SU-DHL-6 (cell line): ENCODE measurements around the gene ATP10A.

Experiments
- H2AFZ ChIP-seq: fragments of 200-600 bp; sonication (generic); 2 replicates; pipeline ENCODE4 v1.6.1; 2014; ENCODE audit warnings: low read depth, mild to moderate bottlenecking, moderate library complexity, mixed read lengths, antibody characterized with exemption, low read length; ENCODE audit not compliant: severe bottlenecking
- H3F3A ChIP-seq: fragments of 200-600 bp; shearing (Covaris generic); 2 replicates; pipeline ENCODE4 v1.6.0; 2016; ENCODE audit warnings: antibody characterized with exemption, mild to moderate bottlenecking; ENCODE audit not compliant: insufficient read depth
- H3K27ac ChIP-seq: fragments of 200-600 bp; sonication (generic); 2 replicates; pipeline ENCODE4 v1.5.1; 2016; ENCODE audit warnings: low read depth, mild to moderate bottlenecking, low read length, moderate library complexity, mixed read lengths
- H3K27me3 ChIP-seq: fragments of 200-600 bp; sonication (generic), shearing (Covaris generic); 2 replicates; pipeline ENCODE4 v1.6.0; 2014; ENCODE audit warnings: mild to moderate bottlenecking, low read length
- H3K36me3 ChIP-seq: fragments of 200-600 bp; sonication (generic); 2 replicates; pipeline ENCODE4 v1.6.1; 2014; ENCODE audit warnings: mild to moderate bottlenecking, low read length, mixed read lengths
- H3K4me2 ChIP-seq: fragments of 300-600, 200-600 bp; shearing (Covaris generic), sonication (generic); 2 replicates; pipeline ENCODE4 v1.6.0; 2014; ENCODE audit warnings: low read length, low read depth, mild to moderate bottlenecking; ENCODE audit not compliant: poor library complexity, severe bottlenecking
- H3K4me3 ChIP-seq: fragments of 200-600 bp; sonication (generic); 2 replicates; pipeline ENCODE4 v1.5.1; 2014; ENCODE audit warnings: antibody characterized with exemption, low read length, mild to moderate bottlenecking, mixed read lengths; ENCODE audit not compliant: insufficient read depth, poor library complexity, severe bottlenecking
- H3K79me2 ChIP-seq: fragments of 200-600 bp; sonication (generic); 2 replicates; pipeline ENCODE4 v1.6.1; 2014; ENCODE audit warnings: mild to moderate bottlenecking, low read length, moderate library complexity; ENCODE audit not compliant: insufficient read depth
- H3K9ac ChIP-seq: fragments of 200-600 bp; sonication (generic); 2 replicates; pipeline ENCODE4 v1.7.0; 2014; ENCODE audit warnings: mild to moderate bottlenecking, low read length
- H3K9me2 ChIP-seq: fragments of 200-600 bp; sonication (generic); replicated peaks from 2 replicates; pipeline ENCODE4 v1.6.1; 2014; ENCODE audit warnings: low read length; ENCODE audit not compliant: insufficient read depth
- H3K9me3 ChIP-seq: fragments of 200-600 bp; sonication (generic); 2 replicates; pipeline ENCODE4 v1.6.1; 2014; ENCODE audit warnings: low read length, mixed read lengths; ENCODE audit not compliant: insufficient read depth
- H4K20me1 ChIP-seq: fragments of 200-600 bp; sonication (generic); 2 replicates; pipeline ENCODE4 v1.6.1; 2014; ENCODE audit warnings: low read depth, mild to moderate bottlenecking, antibody characterized with exemption, low read length, moderate library complexity, mixed read lengths
- CTCF ChIP-seq: fragments of 200-600 bp; sonication (generic); IDR thresholded peaks from one replicate; pipeline ENCODE4 v1.5.1; 2017; ENCODE audit warnings: antibody characterized with exemption, mild to moderate bottlenecking, low read length, moderate library complexity; ENCODE audit not compliant: insufficient read depth, poor library complexity, severe bottlenecking
- EZH2phosphoT487 ChIP-seq: fragments of 200-600 bp; sonication (generic), shearing (Covaris generic); conservative IDR thresholded peaks from 2 replicates; pipeline ENCODE4 v1.6.1; 2018; ENCODE audit warnings: mild to moderate bottlenecking, antibody characterized with exemption, low read length, moderate library complexity, mixed read lengths

ATP10A gene

DNA sequence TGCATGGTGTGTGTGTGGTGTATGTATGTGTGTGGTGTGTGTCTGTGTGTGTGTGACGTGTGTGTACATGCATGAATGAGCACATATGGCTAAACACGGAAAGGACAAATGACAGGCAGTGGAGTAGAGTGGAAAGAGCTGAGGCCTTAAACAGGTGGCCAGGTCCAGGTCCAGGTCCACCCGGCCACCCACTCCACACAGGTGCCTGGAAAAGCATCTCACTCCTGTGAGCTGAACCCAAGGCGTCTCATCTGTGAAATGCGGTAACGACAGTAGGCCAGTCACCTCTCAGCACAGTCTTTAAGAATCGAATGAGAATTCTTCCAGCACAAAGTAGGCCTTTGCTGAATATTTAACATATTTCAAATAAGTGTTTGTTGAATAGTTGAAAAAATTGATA lies 58.7 kb downstream of the ATP10A start:
- TF ChIP-seq EZH2phosphoT487 (no peak), CTCF (no peak)
- Histone ChIP-seq H3K79me2 (no peaks in the 10 kb centered on the region), H3K9me2 (no peaks in the 10 kb centered on the region), H3K36me3 (no peaks in the 10 kb centered on the region), H3K9me3 (no peaks in the 10 kb centered on the region), H3K27me3 (no peaks in the 10 kb centered on the region), H3F3A (no peaks in the 10 kb centered on the region), H2AFZ (no peak overlapping the region), H4K20me1 (no peaks in the 10 kb centered on the region), H3K4me3 (no peak overlapping the region), H3K9ac (no peak overlapping the region), H3K4me2 (no peak overlapping the region), H3K27ac (no peak overlapping the region)

DNA sequence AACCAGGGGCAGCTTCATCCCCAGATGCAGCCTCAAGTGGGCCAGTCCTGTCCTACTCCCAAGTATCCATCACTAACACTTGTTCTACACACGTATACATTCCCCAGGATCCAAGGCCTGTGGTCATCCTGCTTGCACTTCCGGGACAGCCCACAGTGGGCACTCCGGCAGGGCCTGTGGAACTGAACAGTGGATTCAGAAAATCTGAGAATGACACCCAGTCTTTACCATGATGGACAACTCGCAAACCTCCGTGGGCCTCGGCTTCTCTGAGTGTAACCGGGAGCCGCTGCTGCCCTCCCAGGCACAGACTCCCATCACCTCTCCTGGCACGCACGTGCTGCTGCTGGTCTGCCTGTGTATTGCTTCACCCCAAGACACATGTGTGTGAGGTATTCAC lies 59.6 kb downstream of the ATP10A start:
- TF ChIP-seq CTCF (no peak), EZH2phosphoT487 (no peak)
- H3K9me3 ChIP-seq: no peaks in the 10 kb centered on the region
- no peaks in the 10 kb centered on the region for H4K20me1 ChIP-seq
- H3K79me2 ChIP-seq: no peaks in the 10 kb centered on the region
- no peak overlapping the region for H3K4me2 ChIP-seq
- no peaks in the 10 kb centered on the region for H3F3A ChIP-seq
- H3K9me2 ChIP-seq: no peaks in the 10 kb centered on the region
- no peaks in the 10 kb centered on the region for H3K36me3 ChIP-seq
- no peak overlapping the region for H2AFZ ChIP-seq
- H3K27me3 ChIP-seq: no peaks in the 10 kb centered on the region
- H3K9ac ChIP-seq: no peak overlapping the region
- H3K4me3 ChIP-seq: no peak overlapping the region
- H3K27ac ChIP-seq: no peak overlapping the region

DNA sequence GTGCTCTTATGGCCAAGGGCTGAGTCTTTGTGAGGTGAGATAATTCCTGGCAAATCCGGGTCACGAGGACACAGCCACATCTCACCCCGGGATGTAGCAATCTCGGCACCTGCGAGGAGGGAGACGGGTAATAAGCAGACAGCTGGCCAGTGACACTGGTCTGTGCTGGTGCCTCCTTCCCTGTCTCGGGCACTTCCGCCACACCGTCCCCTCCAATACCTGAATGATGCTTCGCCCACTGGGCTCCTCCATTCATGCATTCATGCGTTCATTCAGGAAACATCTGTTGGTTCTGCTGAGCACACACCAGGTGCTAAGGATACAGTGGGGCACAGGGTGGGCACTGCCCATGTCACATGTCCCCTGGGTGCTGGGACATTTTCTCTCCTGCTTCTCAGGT lies 60.1 kb downstream of the ATP10A start:
- no peaks in the 10 kb centered on the region for H3F3A ChIP-seq
- no peak overlapping the region for H3K9ac ChIP-seq
- no peaks in the 10 kb centered on the region for H3K9me2 ChIP-seq
- H3K27ac ChIP-seq: no peak overlapping the region
- TF ChIP-seq EZH2phosphoT487 (no peak), CTCF (no peak)
- no peak overlapping the region for H2AFZ ChIP-seq
- no peak overlapping the region for H3K4me2 ChIP-seq
- H3K9me3 ChIP-seq: no peaks in the 10 kb centered on the region
- no peaks in the 10 kb centered on the region for H3K27me3 ChIP-seq
- H3K36me3 ChIP-seq: no peaks in the 10 kb centered on the region
- no peaks in the 10 kb centered on the region for H4K20me1 ChIP-seq
- H3K4me3 ChIP-seq: no peak overlapping the region
- H3K79me2 ChIP-seq: no peaks in the 10 kb centered on the region

DNA sequence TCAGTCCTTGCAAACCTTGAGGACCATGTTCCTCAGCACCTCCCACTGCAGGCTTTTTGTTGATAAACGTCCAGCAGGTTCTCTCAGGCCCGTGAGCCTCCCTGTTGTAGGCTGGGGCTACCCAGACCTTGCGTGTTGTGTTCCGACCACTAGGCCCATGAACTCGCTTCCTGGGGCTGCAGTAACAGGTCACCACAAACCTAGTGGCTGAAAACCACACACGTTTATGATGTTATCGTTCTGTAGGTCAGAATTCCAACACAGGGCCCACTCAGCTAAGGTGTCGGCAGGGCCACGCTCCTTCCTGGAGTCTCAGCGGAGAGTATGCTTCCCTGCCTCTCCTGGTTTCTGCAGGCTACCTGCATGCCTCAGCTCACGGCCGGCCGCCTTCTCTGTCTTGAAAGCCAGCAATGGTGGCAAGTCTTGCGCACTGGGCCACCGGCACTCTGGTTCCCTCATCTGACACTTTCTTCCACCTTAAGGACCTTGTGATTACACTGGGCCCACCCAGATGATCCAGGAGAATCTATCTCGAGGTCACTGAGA lies 60.8 kb downstream of the ATP10A start:
- H3K27me3 ChIP-seq: no peaks in the 10 kb centered on the region

More for the DNA sequence above, 60.8 kb downstream of the ATP10A start:
- Histone ChIP-seq H4K20me1 (no peaks in the 10 kb centered on the region), H2AFZ (no peak overlapping the region), H3K9me2 (no peaks in the 10 kb centered on the region), H3K9ac (no peak overlapping the region), H3K9me3 (no peaks in the 10 kb centered on the region), H3K4me2 (no peak overlapping the region), H3K4me3 (no peak overlapping the region), H3K36me3 (no peaks in the 10 kb centered on the region), H3K27ac (no peak overlapping the region), H3F3A (no peaks in the 10 kb centered on the region), H3K79me2 (no peaks in the 10 kb centered on the region)
- TF ChIP-seq EZH2phosphoT487 (no peak), CTCF (no peak)
